CD4-positive, alpha-beta T cell treated with Interleukin-6 at 100 ng/mL for 8 hours (primary cell): ENCODE measurements around the gene HHEX.

ENCODE experiments used
- DNase-seq: peaks from one replicate; pipeline ENCODE4 v3.0.0-alpha.2; 2020; ENCODE audit warnings: mixed read lengths, low spot score

The HHEX gene

DNA sequence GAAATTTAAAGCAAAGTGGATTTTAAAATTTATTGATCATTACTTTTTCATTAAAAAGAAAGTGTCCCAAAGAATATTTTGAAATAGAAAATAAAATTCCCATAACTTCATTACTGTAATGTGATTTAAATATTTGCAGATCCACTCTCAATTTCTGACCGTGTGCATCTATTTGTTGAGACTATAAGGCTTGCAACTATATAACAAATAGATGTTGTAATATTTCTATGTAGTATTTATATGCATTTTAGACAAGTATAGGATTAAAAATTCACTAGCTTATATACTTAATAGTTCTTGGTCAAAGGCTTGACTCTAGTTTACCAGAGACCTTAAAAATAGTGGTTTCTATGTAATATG lies 3.8 kb downstream of the HHEX start:
- no peak for DNase-seq

- DNase-seq, result no peak
These were observed 6.2 kb downstream of the HHEX start for GRCh38 chr10:92695679-92696605.

GRCh38 chr10:92696606-92697383 lies 7.0 kb downstream of the HHEX start:
- no peak for DNase-seq

DNA sequence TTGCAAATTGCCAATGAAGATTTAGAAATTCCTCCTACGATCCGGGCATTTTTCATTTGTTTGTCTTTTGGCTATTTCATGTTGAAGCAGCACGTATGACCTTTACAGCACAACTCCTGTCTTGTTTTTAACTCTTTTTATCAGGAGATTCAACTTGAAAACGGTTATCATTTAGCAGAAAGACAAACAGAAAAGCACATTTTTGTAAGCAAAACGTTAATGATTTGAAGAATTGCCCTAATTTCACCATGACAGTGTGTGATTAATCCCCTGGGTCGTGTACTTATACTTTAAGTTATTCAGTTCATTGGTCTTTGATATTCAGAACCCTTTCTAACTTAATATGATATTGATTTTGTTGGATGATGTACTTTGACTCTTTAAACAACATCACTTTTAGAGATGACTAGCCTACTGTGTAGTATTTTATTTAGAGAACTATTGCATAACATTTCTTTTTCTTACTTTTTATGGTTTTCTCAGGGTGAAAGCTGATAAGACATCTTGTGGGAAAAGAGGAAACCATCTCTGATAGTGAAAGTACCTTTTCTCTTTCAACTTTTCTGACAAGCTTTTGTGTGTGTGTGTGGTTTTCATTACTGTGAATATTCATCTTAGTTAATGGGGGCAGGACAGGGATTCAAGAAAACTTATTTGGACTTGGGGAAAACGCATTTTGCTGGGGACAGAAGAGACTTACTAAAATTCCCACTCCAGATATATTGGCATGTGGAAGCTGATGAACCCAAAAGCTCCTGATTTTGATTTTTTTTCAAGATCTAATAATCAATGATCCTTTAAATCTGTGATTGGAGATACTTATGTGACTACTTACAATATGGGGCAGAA lies 8.1 kb downstream of the HHEX start:
- no peak for DNase-seq

- DNase-seq, result no peak
These were observed 9.4 kb downstream of the HHEX start for GRCh38 chr10:92699193-92699517.

GRCh38 chr10:92699518-92700381 lies 10.0 kb downstream of the HHEX start:
- DNase-seq, result peak; percentile 24

- no peak for DNase-seq
These were observed 12.7 kb downstream of the HHEX start for GRCh38 chr10:92702301-92702916.

GRCh38 chr10:92712016-92712889 lies 22.5 kb downstream of the HHEX start:
- no peak for DNase-seq

GRCh38 chr10:92714152-92714845 lies 24.5 kb downstream of the HHEX start:
- no peak for DNase-seq

DNA sequence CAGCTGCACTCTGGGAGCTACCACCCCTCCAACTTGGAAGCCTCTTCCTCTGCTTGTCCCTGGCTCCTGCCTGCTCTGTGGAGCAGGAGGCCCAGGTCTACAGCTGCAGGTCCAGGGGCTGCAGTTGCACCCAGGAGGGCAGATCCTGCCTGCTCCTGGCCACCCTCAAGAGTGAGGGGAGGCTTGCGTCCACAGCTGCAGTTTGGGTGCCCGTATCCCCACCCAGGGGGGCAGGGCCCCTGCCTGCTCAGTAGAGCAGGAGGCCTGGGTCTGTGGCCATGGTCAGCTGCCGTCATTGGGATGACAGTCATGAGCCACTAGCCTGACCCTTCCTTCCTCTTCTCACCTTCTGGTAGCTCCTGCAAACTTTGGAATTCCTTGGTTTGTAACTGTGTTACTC lies 25.1 kb downstream of the HHEX start:
- DNase-seq, result no peak

DNA sequence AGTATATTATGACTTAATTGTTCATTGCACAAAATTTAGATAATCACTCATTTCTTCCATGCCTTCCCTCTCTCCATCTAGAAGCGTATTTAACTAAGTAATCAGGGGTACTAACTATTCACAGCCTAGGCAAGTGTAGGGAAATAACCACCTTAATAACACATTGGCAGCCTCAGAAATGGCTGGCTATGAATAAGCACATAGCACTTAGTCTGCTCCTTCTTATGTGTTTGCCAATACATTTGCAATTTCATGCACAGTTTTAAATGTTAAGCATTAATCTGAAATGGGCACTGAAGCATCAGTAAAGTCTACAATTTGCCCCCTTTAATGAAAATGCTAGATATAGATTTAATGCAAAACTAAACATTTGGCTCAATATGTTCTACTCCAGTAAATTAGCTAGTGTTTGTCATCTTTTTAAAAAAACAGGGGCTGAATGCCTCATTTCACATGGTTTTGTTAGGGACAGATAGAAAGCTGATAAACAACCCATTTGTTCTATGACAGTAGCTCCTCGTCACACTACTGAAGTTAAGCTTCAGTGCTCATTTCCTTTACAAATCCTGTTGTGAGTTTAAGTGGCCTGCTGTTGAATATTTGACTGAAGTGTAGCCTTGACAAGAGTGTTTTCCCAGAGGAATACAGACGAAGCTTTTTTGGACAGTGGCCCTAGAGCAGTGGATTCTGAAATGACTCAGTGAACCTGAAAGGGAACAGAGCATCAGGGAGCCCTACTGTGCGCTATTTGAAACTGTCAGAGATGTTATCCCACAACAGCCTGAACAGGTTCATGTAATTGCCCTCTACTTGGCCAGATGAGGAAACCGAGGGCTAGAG lies 30.5 kb downstream of the HHEX start:
- DNase-seq, result no peak

DNA sequence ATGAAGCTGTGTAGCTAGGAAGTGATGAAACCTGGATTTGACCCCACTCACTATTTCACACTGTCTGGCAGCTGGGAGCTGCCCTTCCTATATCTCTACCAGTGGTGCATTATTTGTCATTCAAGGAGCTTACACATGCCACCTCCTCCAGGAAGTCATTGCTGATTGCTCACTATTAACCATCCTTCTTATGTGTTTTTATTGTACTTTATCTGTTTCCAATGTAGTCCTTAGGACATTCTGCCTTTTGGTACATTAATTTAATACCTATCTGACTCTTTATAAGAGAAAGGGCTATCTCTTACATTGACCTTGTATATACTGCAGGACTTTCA lies 31.0 kb downstream of the HHEX start:
- DNase-seq, result no peak

DNA sequence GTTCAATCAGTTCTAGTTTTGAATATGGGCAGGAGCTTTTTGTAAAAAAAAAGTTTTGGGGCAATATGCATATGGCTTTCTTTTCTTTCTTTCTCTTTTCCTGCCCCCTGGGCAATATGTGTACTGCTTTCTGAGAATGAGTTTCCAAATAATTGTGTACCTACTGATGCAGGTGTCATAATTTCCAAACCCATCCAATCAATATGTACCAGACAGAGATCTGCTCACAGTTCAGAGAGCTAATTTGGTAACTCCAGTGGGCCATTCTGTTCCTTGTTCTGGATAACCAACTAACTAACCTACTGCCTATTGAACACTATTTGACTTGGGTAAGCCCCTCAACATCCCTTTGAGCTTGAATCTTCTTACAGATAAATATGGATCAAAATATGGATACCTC lies 32.6 kb downstream of the HHEX start:
- no peak for DNase-seq

GRCh38 chr10:92727141-92727540 lies 37.4 kb downstream of the HHEX start:
- no peak for DNase-seq

DNA sequence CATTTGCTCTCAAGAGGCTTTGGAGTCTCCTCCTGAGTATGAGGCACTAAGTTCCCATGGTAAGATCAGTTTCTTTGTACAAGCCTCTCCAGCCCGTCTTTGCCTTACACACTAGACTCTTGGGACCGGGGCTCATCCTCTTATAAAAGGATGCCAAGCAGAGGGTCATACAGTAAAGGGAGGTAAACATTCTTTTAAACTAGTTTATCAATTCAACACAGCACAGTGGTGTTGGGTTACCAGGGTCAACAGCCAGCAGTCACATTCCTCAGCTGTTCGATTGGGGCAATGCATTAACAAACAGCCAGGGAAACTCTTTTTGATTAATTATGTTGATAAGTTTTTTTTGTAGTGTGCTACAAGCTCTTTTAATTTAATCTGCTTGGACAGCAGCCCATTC lies 37.8 kb downstream of the HHEX start:
- DNase-seq, result no peak

GRCh38 chr10:92729886-92730285 lies 40.1 kb downstream of the HHEX start:
- DNase-seq, result no peak

GRCh38 chr10:92732958-92733357 lies 43.2 kb downstream of the HHEX start:
- no peak for DNase-seq

DNA sequence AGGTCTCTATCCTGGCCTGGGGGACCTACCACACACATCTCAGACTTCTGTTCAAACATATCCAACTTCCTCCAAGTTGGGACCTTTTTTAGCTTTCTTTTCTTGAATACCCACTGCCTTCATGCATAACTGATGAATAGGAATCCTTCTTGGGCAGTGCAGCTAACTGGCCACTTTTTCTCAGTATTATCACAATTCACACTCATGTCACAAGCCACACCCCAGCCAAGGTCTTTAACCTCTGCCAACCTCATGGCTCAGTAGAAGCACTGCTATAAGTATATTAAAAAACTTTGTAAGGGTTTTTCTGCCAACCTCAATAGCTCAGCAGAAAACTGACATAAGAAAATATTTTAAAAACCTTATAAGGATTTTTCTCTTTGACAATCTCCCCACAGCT lies 44.5 kb downstream of the HHEX start:
- no peak for DNase-seq

DNA sequence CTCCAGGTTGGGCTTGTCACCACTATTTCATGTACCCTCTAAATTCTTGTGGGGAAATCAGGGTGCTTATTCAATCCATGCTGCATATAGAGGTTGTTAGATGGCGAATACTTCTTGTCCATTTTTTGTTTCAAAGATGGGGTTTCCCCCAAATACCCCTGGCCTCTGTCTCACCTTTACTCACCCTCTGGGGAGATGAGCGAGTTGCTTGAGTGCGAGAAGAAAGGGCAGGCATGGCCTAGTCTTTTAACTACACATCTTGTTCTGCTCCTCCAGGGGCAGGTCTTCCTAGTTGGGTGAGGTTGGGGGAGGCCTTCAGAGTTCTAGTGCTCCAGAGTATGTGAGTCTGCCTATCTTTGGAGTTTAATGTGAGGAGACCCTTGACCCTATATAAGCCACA lies 46.2 kb downstream of the HHEX start:
- no peak for DNase-seq
